HepG2 (cell line): Measurements from ENCODE around the gene SRGAP3. TPM values are rescaled to one million over a fixed set of nuclear protein-coding genes. Genes with fewer than 3 reads are reported as not detected.

ENCODE experiments used
- ATAC-seq: fragments of 200-7000 bp; cut with Tn5 transposase; 3 replicates; pipeline ENCODE4 v1.9.1; 2020; ENCODE audit warnings: mild to moderate bottlenecking, moderate library complexity
- BruUV-seq: library from RNA; stranded (reverse); fragments of 400-500 nt; replicated peaks from 2 replicates; lab custom pipeline; 2021; lab: Mats Ljungman, UMichigan
- CTCF ChIA-PET: fragments of 300-600 bp; formaldehyde crosslinking; extraction: SDS; loops from one replicate; lab custom pipeline; 2021; ENCODE audit warnings: low total read pairs, inconsistent platforms, low intra/inter-chr PET ratio; lab: Yijun Ruan, JAX
- POLR2A ChIA-PET: fragments of 350-600 bp; sonication (Branson Sonifier 250); formaldehyde crosslinking; loops from one replicate; lab custom pipeline; 2020; ENCODE audit warnings: antibody characterized with exemption, inconsistent platforms; lab: Yijun Ruan, JAX
- DNase-seq: peaks from one replicate; pipeline ENCODE4 v3.0.0-alpha.2; 2015; ENCODE audit warnings: low spot score
- FAIRE-seq: peaks from 3 replicates; lab custom pipeline; 2011; peaks lifted over from hg19 to GRCh38; lab: Jason Lieb, UNC
- H2AFZ ChIP-seq: one replicate; pipeline ENCODE4 v1.6.1; 2011; ENCODE audit warnings: low read length, inconsistent platforms
- H3K27ac ChIP-seq: fragments of 300-600 bp; 3 replicates; pipeline ENCODE4 v1.8.0; 2011; ENCODE audit warnings: mixed run types, mild to moderate bottlenecking, mixed read lengths, low read length, inconsistent platforms; ENCODE audit not compliant: insufficient read depth; ENCODE audit errors: extremely low read length
- H3K27me3 ChIP-seq, 2 experiments: fragments of 200-600 bp in 1 of 2; 2 replicates in 1 of 2; 3 replicates in 1 of 2; pipeline versions ENCODE4 v1.6.0 to v1.8.0; 2011; ENCODE audit warnings: low read length in 2 of 2, mild to moderate bottlenecking in 2 of 2, moderate library complexity in 2 of 2, inconsistent platforms in 1 of 2; ENCODE audit not compliant: insufficient read depth in 2 of 2, control insufficient read depth in 1 of 2
- H3K36me3 ChIP-seq, 2 experiments: fragments of 200-600 bp in 1 of 2; replicated peaks in 1 of 2; 2 replicates in 1 of 2; 3 replicates in 1 of 2; pipeline versions ENCODE4 v1.5.1 to v1.8.0; 2011; ENCODE audit warnings: low read length in 2 of 2, inconsistent platforms in 1 of 2; ENCODE audit not compliant: insufficient read depth in 2 of 2, control insufficient read depth in 1 of 2
- H3K4me1 ChIP-seq: 2 replicates; pipeline ENCODE4 v1.5.1; 2012; ENCODE audit warnings: low read length, inconsistent platforms; ENCODE audit not compliant: insufficient read depth
- H3K4me2 ChIP-seq: 2 replicates; pipeline ENCODE4 v1.6.0; 2011; ENCODE audit warnings: low read depth, low read length, inconsistent platforms
- H3K4me3 ChIP-seq, 3 experiments: fragments of 200-600 bp in 1 of 3; sonication (generic), shearing (Covaris generic) in 1 of 3; replicated peaks in 1 of 3; 2 replicates each; pipeline ENCODE4 v1.5.1; 2011 to 2016; ENCODE audit warnings: low read length in 3 of 3, inconsistent platforms in 2 of 3, low read depth in 2 of 3, mild to moderate bottlenecking in 2 of 3, control low read depth in 1 of 3, mixed read lengths in 1 of 3; ENCODE audit not compliant: insufficient read depth in 1 of 3
- H3K79me2 ChIP-seq: one replicate; pipeline ENCODE4 v1.6.1; 2011; ENCODE audit warnings: low read length, inconsistent platforms; ENCODE audit not compliant: insufficient read depth
- H3K9ac ChIP-seq: 2 replicates; pipeline ENCODE4 v1.6.0; 2011; ENCODE audit warnings: mild to moderate bottlenecking, low read depth, low read length, inconsistent platforms; ENCODE audit not compliant: insufficient read depth
- H3K9me3 ChIP-seq: 2 replicates; pipeline ENCODE4 v1.5.1; 2012; ENCODE audit warnings: mild to moderate bottlenecking, low read length
- H4K20me1 ChIP-seq: 2 replicates; pipeline ENCODE4 v1.6.0; 2011; ENCODE audit warnings: inconsistent platforms, mild to moderate bottlenecking, low read length, moderate library complexity; ENCODE audit not compliant: insufficient read depth
- HOXA3 ChIP-seq: sonication (generic); formaldehyde crosslinking; IDR thresholded peaks from 2 replicates; pipeline ENCODE4 v1.5.0; 2020; ENCODE audit warnings: missing genetic modification reagents
- JARID2 ChIP-seq: sonication (generic); formaldehyde crosslinking; IDR thresholded peaks from 2 replicates; pipeline ENCODE4 v1.8.1; 2023; ENCODE audit warnings: missing genetic modification reagents, inconsistent platforms; ENCODE audit not compliant: insufficient replicate concordance
- KAT2B ChIP-seq: fragments of 150-350 bp; IDR thresholded peaks from 2 replicates; pipeline ENCODE4 v1.6.1; 2014; ENCODE audit warnings: low read depth, low read length, borderline replicate concordance
- MED8 ChIP-seq: sonication (generic); formaldehyde crosslinking; IDR thresholded peaks from 2 replicates; pipeline ENCODE4 v1.8.1; 2023; ENCODE audit warnings: mild to moderate bottlenecking, missing genetic modification reagents; ENCODE audit not compliant: insufficient replicate concordance
- SKIL ChIP-seq: sonication (generic); formaldehyde crosslinking; IDR thresholded peaks from 2 replicates; pipeline ENCODE4 v1.8.0; 2022; ENCODE audit warnings: missing genetic modification reagents, mild to moderate bottlenecking, moderate library complexity, borderline replicate concordance
- U2AF1 ChIP-seq: fragments of 200-400 bp; formaldehyde crosslinking; optimal IDR thresholded peaks from 2 replicates; pipeline ENCODE3; 2017; ENCODE audit warnings: mild to moderate bottlenecking, low read depth, low read length
- YY1 ChIP-seq: IDR thresholded peaks from 2 replicates; pipeline ENCODE4 v1.6.1; 2011; ENCODE audit warnings: low read length, low read depth, moderate library complexity, mild to moderate bottlenecking; ENCODE audit not compliant: insufficient read depth, insufficient replicate concordance
- ZNF354B ChIP-seq: sonication (generic); formaldehyde crosslinking; IDR thresholded peaks from 2 replicates; pipeline ENCODE4 v1.8.0; 2022; ENCODE audit warnings: mild to moderate bottlenecking, missing genetic modification reagents
- WGBS: methylation state at CpG from one replicate; pipeline ENCODE4 v1.1.6; 2017; ENCODE audit warnings: low lambda C conversion rate; 5-methylcytosine and 5-hydroxymethylcytosine counted together
- in situ Hi-C: cut with HindIII; loops from 2 replicates; pipeline ENCODE4 v1.10.0; 2017; ENCODE audit warnings: low pct_unique_long_range_greater_than_20kb; ENCODE audit not compliant: extremely low pct_ligation_motif_present
- intact Hi-C: fragments of 100-400 bp; cut with micrococcal nuclease; formaldehyde crosslinking; loops from one replicate; pipeline ENCODE4 v1.10.0; 2022; ENCODE audit not compliant: unreplicated experiment
- polyA plus RNA-seq, 8 experiments: library from polyadenylated mRNA; depleted of rRNA in 3 of 8; stranded (reverse) in 7 of 8; unstranded in 1 of 8; fragments of >200 nt; fragmentation: Illumina TruSeq in 4 of 8; extraction: Trizol in 4 of 8; gene quantifications; 2 replicates each; pipeline versions ENCODE4 v1.2.1 to v1.2.3, GENCODE V29; 2011 to 2016; ENCODE audit warnings: low read depth in 4 of 8, missing spikeins in 1 of 8, mixed read lengths in 1 of 8; ENCODE audit not compliant: insufficient read depth in 1 of 8
- total RNA-seq, 5 experiments: library from RNA; depleted of rRNA; stranded (reverse); fragments of >200 nt; fragmentation: Illumina TruSeq; extraction: Trizol; gene quantifications; 2 replicates each; pipeline ENCODE4 v1.2.3, GENCODE V29; 2016; ENCODE audit warnings: low read depth in 1 of 5
- TF ChIP-seq, protein P1 (sequence below): sonication (generic); formaldehyde crosslinking; IDR thresholded peaks from one replicate; pipeline ENCODE4 v1.5.1; 2020; ENCODE audit warnings: mild to moderate bottlenecking, missing genetic modification reagents; ENCODE audit errors: not compliant biosample characterization

Gene SRGAP3
- total and polyA plus RNA-seq, 2 of the 13 experiments (the other 11 are each of a cell fraction or from before 2014, with no cell fraction given), result 1.2 to 1.4 TPM

GRCh38 chr3:9121366-9122001 lies 128.0 kb downstream of the SRGAP3 start:
- ATAC-seq (no peak), DNase-seq (no peak)

GRCh38 chr3:9119331-9119730 lies 130.1 kb downstream of the SRGAP3 start:
- Histone ChIP-seq H3K36me3 (no peaks in the 10 kb centered on the region), H3K27ac (no peak overlapping the region), H3K4me2 (no peak overlapping the region), H3K9me3 (no peaks in the 10 kb centered on the region), H3K79me2 (no peaks in the 10 kb centered on the region), H3K4me3 (no peak overlapping the region), H3K27me3 (peaks cover 2 to 3% of the 10 kb centered on the region in 2 experiments; a peak in 2 of 5 replicates), H3K9ac (no peak overlapping the region), H3K4me1 (no peaks in the 10 kb centered on the region), H2AFZ (no peak overlapping the region), H4K20me1 (no peaks in the 10 kb centered on the region)
- TF ChIP-seq, protein P1, sequence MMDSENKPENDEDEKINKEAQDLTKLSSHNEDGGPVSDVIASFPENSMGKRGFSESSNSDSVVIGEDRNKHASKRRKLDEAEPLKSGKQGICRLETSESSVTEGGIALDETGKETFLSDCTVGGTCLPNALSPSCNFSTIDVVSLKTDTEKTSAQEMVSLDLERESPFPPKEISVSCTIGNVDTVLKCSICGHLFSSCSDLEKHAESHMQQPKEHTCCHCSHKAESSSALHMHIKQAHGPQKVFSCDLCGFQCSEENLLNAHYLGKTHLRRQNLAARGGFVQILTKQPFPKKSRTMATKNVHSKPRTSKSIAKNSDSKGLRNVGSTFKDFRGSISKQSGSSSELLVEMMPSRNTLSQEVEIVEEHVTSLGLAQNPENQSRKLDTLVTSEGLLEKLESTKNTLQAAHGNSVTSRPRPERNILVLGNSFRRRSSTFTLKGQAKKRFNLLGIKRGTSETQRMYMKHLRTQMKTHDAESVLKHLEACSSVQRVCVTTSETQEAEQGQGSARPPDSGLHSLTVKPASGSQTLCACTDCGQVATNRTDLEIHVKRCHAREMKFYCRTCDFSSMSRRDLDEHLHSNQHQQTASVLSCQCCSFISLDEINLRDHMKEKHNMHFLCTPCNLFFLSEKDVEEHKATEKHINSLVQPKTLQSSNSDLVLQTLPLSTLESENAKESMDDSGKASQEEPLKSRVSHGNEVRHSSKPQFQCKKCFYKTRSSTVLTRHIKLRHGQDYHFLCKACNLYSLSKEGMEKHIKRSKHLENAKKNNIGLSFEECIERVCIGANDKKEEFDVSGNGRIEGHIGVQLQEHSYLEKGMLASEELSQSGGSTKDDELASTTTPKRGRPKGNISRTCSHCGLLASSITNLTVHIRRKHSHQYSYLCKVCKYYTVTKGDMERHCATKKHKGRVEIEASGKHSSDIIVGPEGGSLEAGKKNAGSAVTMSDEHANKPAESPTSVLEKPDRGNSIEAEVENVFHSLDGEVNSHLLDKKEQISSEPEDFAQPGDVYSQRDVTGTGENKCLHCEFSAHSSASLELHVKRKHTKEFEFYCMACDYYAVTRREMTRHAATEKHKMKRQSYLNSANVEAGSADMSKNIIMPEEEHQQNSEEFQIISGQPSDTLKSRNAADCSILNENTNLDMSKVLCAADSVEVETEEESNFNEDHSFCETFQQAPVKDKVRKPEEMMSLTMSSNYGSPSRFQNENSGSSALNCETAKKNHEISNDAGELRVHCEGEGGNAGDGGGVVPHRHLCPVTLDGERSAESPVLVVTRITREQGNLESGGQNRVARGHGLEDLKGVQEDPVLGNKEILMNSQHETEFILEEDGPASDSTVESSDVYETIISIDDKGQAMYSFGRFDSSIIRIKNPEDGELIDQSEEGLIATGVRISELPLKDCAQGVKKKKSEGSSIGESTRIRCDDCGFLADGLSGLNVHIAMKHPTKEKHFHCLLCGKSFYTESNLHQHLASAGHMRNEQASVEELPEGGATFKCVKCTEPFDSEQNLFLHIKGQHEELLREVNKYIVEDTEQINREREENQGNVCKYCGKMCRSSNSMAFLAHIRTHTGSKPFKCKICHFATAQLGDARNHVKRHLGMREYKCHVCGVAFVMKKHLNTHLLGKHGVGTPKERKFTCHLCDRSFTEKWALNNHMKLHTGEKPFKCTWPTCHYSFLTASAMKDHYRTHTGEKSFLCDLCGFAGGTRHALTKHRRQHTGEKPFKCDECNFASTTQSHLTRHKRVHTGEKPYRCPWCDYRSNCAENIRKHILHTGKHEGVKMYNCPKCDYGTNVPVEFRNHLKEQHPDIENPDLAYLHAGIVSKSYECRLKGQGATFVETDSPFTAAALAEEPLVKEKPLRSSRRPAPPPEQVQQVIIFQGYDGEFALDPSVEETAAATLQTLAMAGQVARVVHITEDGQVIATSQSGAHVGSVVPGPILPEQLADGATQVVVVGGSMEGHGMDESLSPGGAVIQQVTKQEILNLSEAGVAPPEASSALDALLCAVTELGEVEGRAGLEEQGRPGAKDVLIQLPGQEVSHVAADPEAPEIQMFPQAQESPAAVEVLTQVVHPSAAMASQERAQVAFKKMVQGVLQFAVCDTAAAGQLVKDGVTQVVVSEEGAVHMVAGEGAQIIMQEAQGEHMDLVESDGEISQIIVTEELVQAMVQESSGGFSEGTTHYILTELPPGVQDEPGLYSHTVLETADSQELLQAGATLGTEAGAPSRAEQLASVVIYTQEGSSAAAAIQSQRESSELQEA, result no peak
- TF ChIP-seq YY1, result no peak
- no peak for TF ChIP-seq SKIL (CRISPR knock-in tag)
- TF ChIP-seq KAT2B, result no peak
- TF ChIP-seq HOXA3, result no peak
- WGBS, result 21% methylated on average over 4 of the region's 4 CpGs
- no peak for ATAC-seq
- DNase-seq, result no peak
- POLR2A ChIA-PET, result no interaction called here
- in situ Hi-C loops, result no loop called here
- CTCF ChIA-PET, result no interaction called here
- no peak for FAIRE-seq
- intact Hi-C loops, result no loop called here
- no TSS peak for BruUV-seq

More at GRCh38 chr3:9121366-9122001, 128.0 kb downstream of the SRGAP3 start:
- CTCF ChIA-PET, result no interaction called here
- intact Hi-C loops (no loop called here), in situ Hi-C loops (no loop called here)
- peaks cover 2 to 5% of the 10 kb centered on the region in 2 experiments; a peak in 2 of 5 replicates for H3K27me3 ChIP-seq
- H3K79me2 ChIP-seq, result no peaks in the 10 kb centered on the region
- H3K4me1 ChIP-seq, result no peaks in the 10 kb centered on the region
- H2AFZ ChIP-seq, result no peak overlapping the region
- BruUV-seq, result no TSS peak
- no peaks in the 10 kb centered on the region for H3K36me3 ChIP-seq
- TF ChIP-seq U2AF1 (no peak), JARID2 (CRISPR knock-in tag) (no peak), MED8 (CRISPR knock-in tag) (no peak), ZNF354B (CRISPR knock-in tag) (no peak)
- no peak overlapping the region for H3K4me2 ChIP-seq
- no peaks in the 10 kb centered on the region for H4K20me1 ChIP-seq
- H3K4me3 ChIP-seq, result no peak overlapping the region
- FAIRE-seq, result no peak
- no peak overlapping the region for H3K9ac ChIP-seq
- no peaks in the 10 kb centered on the region for H3K9me3 ChIP-seq
- WGBS, result 13% methylated on average over 1 of the region's 11 CpGs
- POLR2A ChIA-PET, result no interaction called here
- H3K27ac ChIP-seq, result no peak overlapping the region
